ENCODE data around the gene DHX57.
A peak's percentile ranks its signal among the peaks of the same experiment; 100 is the strongest.
"Not testable (repeated sequence)": the region's sequence is repeated elsewhere in the genome, so short reads cannot be mapped to it uniquely, and the experiment has no call there.

DHX57 gene

GRCh38 chr2:38806015-38806732, 69.6 kb downstream of the DHX57 start:
- Mint-ChIP-seq H3K4me1 (ENCODE audit: low read depth) (peaks cover 3% of the 10 kb centered on the region), H3K27me3 (ENCODE audit: low read depth) (no peaks in the 10 kb centered on the region), H3K4me3 (no peak overlapping the region), H3K36me3 (ENCODE audit: low read depth) (no peaks in the 10 kb centered on the region), H3K9me3 (no peaks in the 10 kb centered on the region), H3K27ac (no peak overlapping the region)
- DNase-seq (ENCODE audit: low spot score) = no peak

GRCh38 chr2:38797953-38798352, 77.8 kb downstream of the DHX57 start:
- Mint-ChIP-seq H3K4me1 (ENCODE audit: low read depth) (no peaks in the 10 kb centered on the region), H3K27ac (no peak overlapping the region), H3K4me3 (no peak overlapping the region), H3K36me3 (ENCODE audit: low read depth) (no peaks in the 10 kb centered on the region), H3K27me3 (ENCODE audit: low read depth) (no peaks in the 10 kb centered on the region), H3K9me3 (no peaks in the 10 kb centered on the region)
- DNase-seq (ENCODE audit: low spot score) = no peak

- no peaks in the 10 kb centered on the region for H3K4me1 Mint-ChIP-seq (ENCODE audit: low read depth)
- no peaks in the 10 kb centered on the region for H3K36me3 Mint-ChIP-seq (ENCODE audit: low read depth)
- no peaks in the 10 kb centered on the region for H3K9me3 Mint-ChIP-seq
- DNase-seq (ENCODE audit: low spot score) = no peak
- H3K27ac Mint-ChIP-seq = no peak overlapping the region
- H3K4me3 Mint-ChIP-seq = no peak overlapping the region
- no peaks in the 10 kb centered on the region for H3K27me3 Mint-ChIP-seq (ENCODE audit: low read depth)
These were observed 78.5 kb downstream of the DHX57 start for GRCh38 chr2:38797250-38797676.

GRCh38 chr2:38795016-38795415, 80.7 kb downstream of the DHX57 start:
- H3K4me3 Mint-ChIP-seq; H3K27me3 Mint-ChIP-seq (ENCODE audit: low read depth); H3K9me3 Mint-ChIP-seq; DNase-seq (ENCODE audit: low spot score); H3K4me1 Mint-ChIP-seq (ENCODE audit: low read depth); H3K36me3 Mint-ChIP-seq (ENCODE audit: low read depth); H3K27ac Mint-ChIP-seq: not testable (repeated sequence)

- no peak for DNase-seq (ENCODE audit: low spot score)
- Mint-ChIP-seq H3K36me3 (ENCODE audit: low read depth) (no peaks in the 10 kb centered on the region), H3K27me3 (ENCODE audit: low read depth) (no peaks in the 10 kb centered on the region), H3K4me1 (ENCODE audit: low read depth) (no peaks in the 10 kb centered on the region), H3K27ac (no peak overlapping the region), H3K4me3 (no peak overlapping the region), H3K9me3 (no peaks in the 10 kb centered on the region)
These were observed 81.3 kb downstream of the DHX57 start for GRCh38 chr2:38794235-38794946.

GRCh38 chr2:38793511-38793910, 82.2 kb downstream of the DHX57 start:
- Mint-ChIP-seq H3K27me3 (ENCODE audit: low read depth) (no peaks in the 10 kb centered on the region), H3K4me3 (no peak overlapping the region)

GRCh38 chr2:38792751-38793150, 83.0 kb downstream of the DHX57 start:
- no peaks in the 10 kb centered on the region for H3K4me1 Mint-ChIP-seq (ENCODE audit: low read depth)
- DNase-seq (ENCODE audit: low spot score) = no peak
- H3K4me3 Mint-ChIP-seq = no peak overlapping the region
- H3K27ac Mint-ChIP-seq = no peak overlapping the region
- no peaks in the 10 kb centered on the region for H3K27me3 Mint-ChIP-seq (ENCODE audit: low read depth)
- no peaks in the 10 kb centered on the region for H3K36me3 Mint-ChIP-seq (ENCODE audit: low read depth)
- H3K9me3 Mint-ChIP-seq = no peaks in the 10 kb centered on the region

More at GRCh38 chr2:38793511-38793910, 82.2 kb downstream of the DHX57 start:
- Mint-ChIP-seq H3K9me3 (no peaks in the 10 kb centered on the region), H3K27ac (no peak overlapping the region), H3K4me1 (ENCODE audit: low read depth) (no peaks in the 10 kb centered on the region), H3K36me3 (ENCODE audit: low read depth) (no peaks in the 10 kb centered on the region)
- no peak for DNase-seq (ENCODE audit: low spot score)

GRCh38 chr2:38792321-38792720, 83.4 kb downstream of the DHX57 start:
- not testable (repeated sequence) for H3K4me3 Mint-ChIP-seq; DNase-seq (ENCODE audit: low spot score); H3K4me1 Mint-ChIP-seq (ENCODE audit: low read depth); H3K27me3 Mint-ChIP-seq (ENCODE audit: low read depth); H3K27ac Mint-ChIP-seq; H3K9me3 Mint-ChIP-seq; H3K36me3 Mint-ChIP-seq (ENCODE audit: low read depth)

GRCh38 chr2:38791744-38792143, 84.0 kb downstream of the DHX57 start:
- Mint-ChIP-seq H3K9me3 (no peaks in the 10 kb centered on the region), H3K27me3 (ENCODE audit: low read depth) (no peaks in the 10 kb centered on the region), H3K4me1 (ENCODE audit: low read depth) (no peaks in the 10 kb centered on the region), H3K36me3 (ENCODE audit: low read depth) (no peaks in the 10 kb centered on the region), H3K4me3 (no peak overlapping the region), H3K27ac (no peak overlapping the region)
- no peak for DNase-seq (ENCODE audit: low spot score)

- H3K27me3 Mint-ChIP-seq (ENCODE audit: low read depth) = no peaks in the 10 kb centered on the region
- no peak overlapping the region for H3K4me3 Mint-ChIP-seq
- no peak for DNase-seq (ENCODE audit: low spot score)
- H3K27ac Mint-ChIP-seq = no peak overlapping the region
- no peaks in the 10 kb centered on the region for H3K4me1 Mint-ChIP-seq (ENCODE audit: low read depth)
- H3K36me3 Mint-ChIP-seq (ENCODE audit: low read depth) = no peaks in the 10 kb centered on the region
- H3K9me3 Mint-ChIP-seq = no peaks in the 10 kb centered on the region
These were observed 86.0 kb downstream of the DHX57 start for GRCh38 chr2:38789691-38790090.

- DNase-seq (ENCODE audit: low spot score) = no peak
- Mint-ChIP-seq H3K4me3 (no peak overlapping the region), H3K27ac (no peak overlapping the region), H3K27me3 (ENCODE audit: low read depth) (no peaks in the 10 kb centered on the region), H3K9me3 (no peaks in the 10 kb centered on the region), H3K4me1 (ENCODE audit: low read depth) (no peaks in the 10 kb centered on the region), H3K36me3 (ENCODE audit: low read depth) (no peaks in the 10 kb centered on the region)
These were observed 87.4 kb downstream of the DHX57 start for GRCh38 chr2:38788306-38788705.

GRCh38 chr2:38783586-38783985, 92.1 kb downstream of the DHX57 start:
- peaks cover 6% of the 10 kb centered on the region for H3K36me3 Mint-ChIP-seq (ENCODE audit: low read depth)
- no peaks in the 10 kb centered on the region for H3K27me3 Mint-ChIP-seq (ENCODE audit: low read depth)
- no peak overlapping the region for H3K4me3 Mint-ChIP-seq
- H3K9me3 Mint-ChIP-seq = no peaks in the 10 kb centered on the region
- H3K4me1 Mint-ChIP-seq (ENCODE audit: low read depth) = peaks cover 6% of the 10 kb centered on the region
- no peak for DNase-seq (ENCODE audit: low spot score)
- no peak overlapping the region for H3K27ac Mint-ChIP-seq

GRCh38 chr2:38778687-38779082, 97.0 kb downstream of the DHX57 start:
- peak overlapping the region; percentile 95 for H3K27ac Mint-ChIP-seq

GRCh38 chr2:38776531-38776930, 99.2 kb downstream of the DHX57 start:
- peak overlapping the region; percentile 22 for H3K4me3 Mint-ChIP-seq
- peaks cover 14% of the 10 kb centered on the region for H3K4me1 Mint-ChIP-seq (ENCODE audit: low read depth)
- no peak overlapping the region for H3K27ac Mint-ChIP-seq
- H3K9me3 Mint-ChIP-seq = no peaks in the 10 kb centered on the region
- no peak for DNase-seq (ENCODE audit: low spot score)
- H3K27me3 Mint-ChIP-seq (ENCODE audit: low read depth) = peaks cover 15% of the 10 kb centered on the region
- peaks cover 7% of the 10 kb centered on the region for H3K36me3 Mint-ChIP-seq (ENCODE audit: low read depth)

More at GRCh38 chr2:38778687-38779082, 97.0 kb downstream of the DHX57 start:
- peaks cover 14% of the 10 kb centered on the region for H3K4me1 Mint-ChIP-seq (ENCODE audit: low read depth)
- H3K9me3 Mint-ChIP-seq = no peaks in the 10 kb centered on the region
- peak overlapping the region; percentile 98 for H3K4me3 Mint-ChIP-seq
- peaks cover 15% of the 10 kb centered on the region for H3K27me3 Mint-ChIP-seq (ENCODE audit: low read depth)
- DNase-seq (ENCODE audit: low spot score) = no peak
- H3K36me3 Mint-ChIP-seq (ENCODE audit: low read depth) = peaks cover 10% of the 10 kb centered on the region

- H3K27me3 Mint-ChIP-seq (ENCODE audit: low read depth) = peaks cover 15% of the 10 kb centered on the region
- no peak for DNase-seq (ENCODE audit: low spot score)
- H3K4me1 Mint-ChIP-seq (ENCODE audit: low read depth) = peaks cover 14% of the 10 kb centered on the region
- no peaks in the 10 kb centered on the region for H3K9me3 Mint-ChIP-seq
- no peak overlapping the region for H3K27ac Mint-ChIP-seq
- H3K4me3 Mint-ChIP-seq = peak overlapping the region; percentile 22
- H3K36me3 Mint-ChIP-seq (ENCODE audit: low read depth) = peaks cover 4% of the 10 kb centered on the region
These were observed 99.9 kb downstream of the DHX57 start for GRCh38 chr2:38775921-38776225.
